ENCODE results near the gene PCSK7. TPM values are rescaled to one million over a fixed set of nuclear protein-coding genes. Genes with fewer than 3 reads are reported as not detected.

The PCSK7 gene
- total and polyA plus RNA-seq, 2 donors (not counting 3 experiments of a cell fraction or from before 2014, with no cell fraction given): 40.8 to 72.7 TPM

DNA sequence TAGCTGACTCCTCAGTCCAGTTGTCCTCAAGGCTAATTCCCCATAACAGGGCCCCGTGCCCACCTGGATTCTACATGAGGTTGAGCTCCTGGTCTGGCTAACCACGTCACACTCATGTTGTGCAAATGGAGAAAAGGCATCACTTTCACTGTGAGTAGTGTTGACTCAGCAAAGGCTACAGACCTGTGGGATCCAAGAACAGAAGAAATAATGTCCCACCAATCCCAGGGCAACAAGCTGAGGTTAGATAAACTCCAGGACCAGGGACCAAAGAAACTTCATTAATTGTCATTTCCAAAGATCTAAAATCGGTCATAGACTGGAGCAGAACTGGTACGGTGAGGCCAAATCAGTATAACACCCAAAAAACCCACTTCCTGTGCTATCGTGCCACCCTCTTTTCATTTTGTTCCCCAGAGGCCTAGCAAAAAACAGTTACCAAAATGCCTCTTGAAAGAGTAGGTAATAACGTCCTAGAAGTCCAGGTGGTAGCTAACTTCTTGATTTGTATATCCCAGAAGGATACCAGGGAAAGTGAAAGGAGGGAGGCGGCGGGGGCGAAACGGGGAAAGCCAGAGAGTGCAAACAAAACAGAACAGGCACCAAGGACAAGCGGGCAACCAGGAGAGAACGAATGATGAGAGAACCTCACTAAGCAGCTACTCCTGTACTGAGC, 1.4 kb downstream of the PCSK7 start:
- H3K27ac ChIP-seq (ENCODE audit: insufficient read depth, low read depth, low read length): no peak overlapping the region
- TF ChIP-seq GATA2 (IDR thresholded peaks at IDR 0.05; ENCODE audit: insufficient read depth, insufficient read length, low read depth, low read length) (no peak), MYC (IDR thresholded peaks at IDR 0.05; ENCODE audit: low read depth, low read length) (no peak), POLR2AphosphoS5 (IDR thresholded peaks at IDR 0.05; ENCODE audit: insufficient read depth, low read depth, low read length) (no peak), POLR2A (IDR thresholded peaks at IDR 0.05; ENCODE audit: low read depth, low read length) (no peak), JUN (IDR thresholded peaks at IDR 0.05; ENCODE audit: borderline replicate concordance, insufficient read depth, insufficient read length, low read depth) (no peak), EZH2 (IDR thresholded peaks at IDR 0.05; ENCODE audit: borderline replicate concordance, low read depth, low read length, severe bottlenecking) (no peak)
- TF ChIP-seq, protein P1, sequence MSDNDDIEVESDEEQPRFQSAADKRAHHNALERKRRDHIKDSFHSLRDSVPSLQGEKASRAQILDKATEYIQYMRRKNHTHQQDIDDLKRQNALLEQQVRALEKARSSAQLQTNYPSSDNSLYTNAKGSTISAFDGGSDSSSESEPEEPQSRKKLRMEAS (IDR thresholded peaks at IDR 0.05; ENCODE audit: insufficient read depth, insufficient read length): no peak
- TF ChIP-seq, protein P2, sequence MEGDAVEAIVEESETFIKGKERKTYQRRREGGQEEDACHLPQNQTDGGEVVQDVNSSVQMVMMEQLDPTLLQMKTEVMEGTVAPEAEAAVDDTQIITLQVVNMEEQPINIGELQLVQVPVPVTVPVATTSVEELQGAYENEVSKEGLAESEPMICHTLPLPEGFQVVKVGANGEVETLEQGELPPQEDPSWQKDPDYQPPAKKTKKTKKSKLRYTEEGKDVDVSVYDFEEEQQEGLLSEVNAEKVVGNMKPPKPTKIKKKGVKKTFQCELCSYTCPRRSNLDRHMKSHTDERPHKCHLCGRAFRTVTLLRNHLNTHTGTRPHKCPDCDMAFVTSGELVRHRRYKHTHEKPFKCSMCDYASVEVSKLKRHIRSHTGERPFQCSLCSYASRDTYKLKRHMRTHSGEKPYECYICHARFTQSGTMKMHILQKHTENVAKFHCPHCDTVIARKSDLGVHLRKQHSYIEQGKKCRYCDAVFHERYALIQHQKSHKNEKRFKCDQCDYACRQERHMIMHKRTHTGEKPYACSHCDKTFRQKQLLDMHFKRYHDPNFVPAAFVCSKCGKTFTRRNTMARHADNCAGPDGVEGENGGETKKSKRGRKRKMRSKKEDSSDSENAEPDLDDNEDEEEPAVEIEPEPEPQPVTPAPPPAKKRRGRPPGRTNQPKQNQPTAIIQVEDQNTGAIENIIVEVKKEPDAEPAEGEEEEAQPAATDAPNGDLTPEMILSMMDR (IDR thresholded peaks at IDR 0.05; ENCODE audit: extremely low read depth in 1 of 2, insufficient read depth in 1 of 2, low read depth in 1 of 2, low read length in 2 of 2): no peak
- no peak overlapping the region for H2AFZ ChIP-seq (ENCODE audit: low read depth, low read length)
- ChIA-PET POLR2A (no interaction called here), CTCF (interaction anchor here (0.8 to 3.6 kb wide), 6 partner anchors 9 to 488 kb away, joined by 3 to 24 read pairs (median 9); partner anchors contain the start of genes APOA5 and SIDT2)
- BruUV-seq (replicated peaks): no TSS peak
- H3K9ac ChIP-seq (replicated peaks; ENCODE audit: extremely low read depth, insufficient read depth, low read length): no peak overlapping the region
- H3K4me1 ChIP-seq (ENCODE audit: control insufficient read depth, extremely low read depth, insufficient read depth, low read length): peaks cover 20% of the 10 kb centered on the region
- DNase-seq (ENCODE audit: low read depth, low spot score) (no peak), FAIRE-seq (no peak)
- H3K9me3 ChIP-seq (replicated peaks; ENCODE audit: control insufficient read depth, insufficient read depth, low read length): no peaks in the 10 kb centered on the region
- dilution Hi-C loops (cut with MboI; ENCODE audit: extremely low pct_ligation_motif_present, low sequenced_read_pairs): no loop called here
- H4K20me1 ChIP-seq (replicated peaks; ENCODE audit: control insufficient read depth, extremely low read depth, insufficient read depth, low read length): no peaks in the 10 kb centered on the region
- H3K36me3 ChIP-seq (ENCODE audit: control insufficient read depth in 2 of 2, extremely low read depth in 1 of 2, insufficient read depth in 2 of 2, low read length in 2 of 2): peaks cover 0 to 24% of the 10 kb centered on the region in 2 experiments
- H3K4me3 ChIP-seq (replicated peaks in 1 of 3; ENCODE audit: insufficient read depth in 1 of 3, low read depth in 1 of 3, low read length in 3 of 3): no peak overlapping the region
- H3K27me3 ChIP-seq (ENCODE audit: control insufficient read depth in 2 of 2, insufficient read depth in 2 of 2, low read length in 2 of 2): no peaks in the 10 kb centered on the region
- peak overlapping the region; percentile 53 for H3K4me2 ChIP-seq (ENCODE audit: insufficient read depth, low read length)
- peaks cover 19% of the 10 kb centered on the region for H3K79me2 ChIP-seq (ENCODE audit: control insufficient read depth, insufficient read depth, low read length)
- no peaks in the 10 kb centered on the region for H3K9me1 ChIP-seq (replicated peaks; ENCODE audit: control insufficient read depth, extremely low read depth, insufficient read depth, low read length)
- intact Hi-C loops (cut with micrococcal nuclease): loop anchor here (10.0 kb wide), 1 partner anchor 584 kb away; no protein-coding TSS in a partner anchor
